Thymus (tissue), 11 donors: ENCODE results near the gene CENPP. TPM values are rescaled to one million over a fixed set of nuclear protein-coding genes. Genes with fewer than 3 reads are reported as not detected.

Source experiments
- DNase-seq, 9 donors: peaks; one replicate each; pipeline ENCODE4 v3.0.0-alpha.2; 2013; ENCODE audit warnings: low spot score in 9 of 9, low read depth in 6 of 9, missing footprints in 1 of 9
- H3K27ac ChIP-seq, 2 donors: one replicate each; pipeline ENCODE4 v1.5.1; 2013; ENCODE audit warnings: control low read depth in 1 of 2, low read depth in 1 of 2, low read length in 1 of 2, mild to moderate bottlenecking in 1 of 2, moderate library complexity in 1 of 2
- H3K27me3 ChIP-seq, 2 donors: one replicate each; pipeline ENCODE4 v1.5.1; 2013; ENCODE audit warnings: low read length in 1 of 2; ENCODE audit not compliant: control insufficient read depth in 2 of 2, insufficient read depth in 1 of 2
- H3K36me3 ChIP-seq, 2 donors: one replicate each; pipeline ENCODE4 v1.5.1; 2013; ENCODE audit warnings: low read length in 1 of 2, mild to moderate bottlenecking in 1 of 2, moderate library complexity in 1 of 2; ENCODE audit not compliant: control insufficient read depth in 2 of 2, insufficient read depth in 2 of 2
- H3K4me1 ChIP-seq, 2 donors: one replicate each; pipeline ENCODE4 v1.5.1; 2013; ENCODE audit warnings: low read length in 2 of 2; ENCODE audit not compliant: control insufficient read depth in 2 of 2, insufficient read depth in 2 of 2
- H3K4me3 ChIP-seq, 2 donors: one replicate each; pipeline ENCODE4 v1.5.1; 2013; ENCODE audit warnings: low read length in 2 of 2, control low read depth in 1 of 2, mild to moderate bottlenecking in 1 of 2
- H3K9me3 ChIP-seq, 2 donors: one replicate each; pipeline ENCODE4 v1.5.1; 2013; ENCODE audit warnings: low read length in 1 of 2, mild to moderate bottlenecking in 1 of 2; ENCODE audit not compliant: control insufficient read depth in 2 of 2, insufficient read depth in 1 of 2
- WGBS: extraction: QIAGEN DNeasy Blood & Tissue Kit; methylation state at CpG from one replicate; pipeline ENCODE4 v1.1.7; 2013; 5-methylcytosine and 5-hydroxymethylcytosine counted together
- polyA plus RNA-seq: library from polyadenylated mRNA; stranded (reverse); fragments of 200-250 nt; gene quantifications from one replicate; pipeline ENCODE4 v1.2.3, GENCODE V29; 2013
- total RNA-seq: library from RNA; stranded (reverse); fragments of 120-200 nt; gene quantifications from one replicate; pipeline ENCODE4 v1.2.4, GENCODE V29; 2013
- donor health status: healthy.

Gene CENPP
- total and polyA plus RNA-seq, 2 donors: 3.9 to 13.8 TPM

GRCh38 chr9:92350740-92351133, 25.0 kb downstream of the CENPP start:
- Histone ChIP-seq H3K9me3 (peaks cover 1 to 5% of the 10 kb centered on the region in 2 donors), H3K4me3 (no peak overlapping the region), H3K27me3 (no peaks in the 10 kb centered on the region), H3K4me1 (no peaks in the 10 kb centered on the region), H3K27ac (peak overlapping the region in 1 of 2 donors; percentile 13), H3K36me3 (peaks cover 7 to 8% of the 10 kb centered on the region in 2 donors)
- no peak for DNase-seq

GRCh38 chr9:92353051-92353450, 27.3 kb downstream of the CENPP start:
- 72% methylated on average over 6 of the region's 6 CpGs for WGBS
- no peaks in the 10 kb centered on the region for H3K27me3 ChIP-seq
- H3K36me3 ChIP-seq: peaks cover 0 to 7% of the 10 kb centered on the region in 2 donors
- H3K27ac ChIP-seq: no peak overlapping the region
- peaks cover 1 to 5% of the 10 kb centered on the region in 2 donors for H3K9me3 ChIP-seq
- no peak for DNase-seq
- H3K4me3 ChIP-seq: no peak overlapping the region
- H3K4me1 ChIP-seq: no peaks in the 10 kb centered on the region

GRCh38 chr9:92359394-92359995, 33.7 kb downstream of the CENPP start:
- Histone ChIP-seq H3K4me1 (peaks cover 0 to 3% of the 10 kb centered on the region in 2 donors), H3K36me3 (no peaks in the 10 kb centered on the region), H3K9me3 (peaks cover 0 to under 1% of the 10 kb centered on the region in 2 donors), H3K27ac (peak overlapping the region in 1 of 2 donors; percentile 4), H3K4me3 (no peak overlapping the region), H3K27me3 (no peaks in the 10 kb centered on the region)
- 79% methylated on average over 2 of the region's 2 CpGs for WGBS
- no peak for DNase-seq

GRCh38 chr9:92360083-92360482, 34.3 kb downstream of the CENPP start:
- Histone ChIP-seq H3K36me3 (peaks cover 0 to 2% of the 10 kb centered on the region in 2 donors), H3K9me3 (no peaks in the 10 kb centered on the region), H3K27me3 (no peaks in the 10 kb centered on the region), H3K4me3 (no peak overlapping the region), H3K27ac (no peak overlapping the region), H3K4me1 (peaks cover 0 to 3% of the 10 kb centered on the region in 2 donors)
- WGBS: 52% methylated on average over 3 of the region's 3 CpGs
- peak in 1 of 9 donors; percentile 23 for DNase-seq

GRCh38 chr9:92369075-92369474, 43.3 kb downstream of the CENPP start:
- WGBS: 61% methylated on average over 2 of the region's 2 CpGs
- no peak overlapping the region for H3K4me3 ChIP-seq
- H3K27me3 ChIP-seq: no peaks in the 10 kb centered on the region
- no peaks in the 10 kb centered on the region for H3K4me1 ChIP-seq
- H3K36me3 ChIP-seq: peaks cover 0 to 6% of the 10 kb centered on the region in 2 donors
- H3K27ac ChIP-seq: no peak overlapping the region
- peaks cover 0 to 7% of the 10 kb centered on the region in 2 donors for H3K9me3 ChIP-seq
- no peak for DNase-seq

GRCh38 chr9:92373167-92373566, 47.4 kb downstream of the CENPP start:
- H3K36me3 ChIP-seq: no peaks in the 10 kb centered on the region
- H3K4me1 ChIP-seq: peaks cover 0 to 8% of the 10 kb centered on the region in 2 donors
- peaks cover 2 to 12% of the 10 kb centered on the region in 2 donors for H3K9me3 ChIP-seq
- no peaks in the 10 kb centered on the region for H3K27me3 ChIP-seq
- H3K27ac ChIP-seq: no peak overlapping the region
- DNase-seq: no peak
- WGBS: 98% methylated on average over 2 of the region's 2 CpGs
- H3K4me3 ChIP-seq: no peak overlapping the region

- Histone ChIP-seq H3K27ac (peak overlapping the region; percentile 76 to 88), H3K27me3 (no peaks in the 10 kb centered on the region), H3K9me3 (peaks cover 2 to 12% of the 10 kb centered on the region in 2 donors), H3K4me3 (no peak overlapping the region), H3K4me1 (peaks cover 6 to 17% of the 10 kb centered on the region in 2 donors), H3K36me3 (no peaks in the 10 kb centered on the region)
- peak in 3 of 9 donors; percentile 10 to 44 (median 24) for DNase-seq
- 60% methylated on average over 2 of the region's 2 CpGs for WGBS
These were observed 52.1 kb downstream of the CENPP start for GRCh38 chr9:92377876-92378275.

GRCh38 chr9:92378865-92379560, 53.3 kb downstream of the CENPP start:
- WGBS: 63% methylated on average over 7 of the region's 7 CpGs
- peak in 7 of 9 donors; percentile 15 to 60 (median 27) for DNase-seq
- Histone ChIP-seq H3K27me3 (no peaks in the 10 kb centered on the region), H3K27ac (peak overlapping the region in 1 of 2 donors; percentile 88), H3K9me3 (peaks cover 2 to 5% of the 10 kb centered on the region in 2 donors), H3K4me1 (peaks cover 6 to 17% of the 10 kb centered on the region in 2 donors), H3K4me3 (no peak overlapping the region), H3K36me3 (no peaks in the 10 kb centered on the region)

DNA sequence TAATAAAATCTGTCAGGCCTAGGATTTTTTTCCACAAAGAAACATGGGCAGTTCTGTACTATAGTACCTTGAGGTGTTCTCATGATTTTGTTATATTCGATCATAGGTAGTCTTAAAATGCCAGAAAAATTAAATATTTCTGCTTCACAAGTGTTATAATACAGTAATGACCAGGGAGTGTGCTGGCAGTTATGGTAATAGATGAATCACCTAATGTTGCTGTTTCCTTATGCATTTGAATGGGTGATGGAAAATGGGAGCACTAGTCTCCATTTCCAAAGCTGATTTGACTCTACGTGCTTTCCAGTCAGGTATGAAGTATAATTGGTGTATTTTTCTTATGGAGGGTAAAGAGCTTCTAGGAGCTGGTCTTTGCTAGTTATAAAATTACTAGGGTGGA, 54.9 kb downstream of the CENPP start:
- Histone ChIP-seq H3K36me3 (no peaks in the 10 kb centered on the region), H3K4me3 (no peak overlapping the region), H3K4me1 (peaks cover 6 to 17% of the 10 kb centered on the region in 2 donors), H3K27me3 (no peaks in the 10 kb centered on the region), H3K9me3 (peaks cover 0 to 2% of the 10 kb centered on the region in 2 donors), H3K27ac (no peak overlapping the region)
- no peak for DNase-seq
- WGBS: 97% methylated on average over 2 of the region's 2 CpGs
